ENCODE data around the gene CEBPZ. TPM values are rescaled to one million over a fixed set of nuclear protein-coding genes. Genes with fewer than 3 reads are reported as not detected.

The CEBPZ gene
- total and polyA plus RNA-seq, 2 donors (not counting 3 experiments of a cell fraction or from before 2014, with no cell fraction given): 3.6 to 46.9 TPM

GRCh38 chr2:37201766-37202165, 29.6 kb downstream of the CEBPZ start:
- Histone ChIP-seq H3K9me3 (replicated peaks; ENCODE audit: control insufficient read depth, insufficient read depth, low read length) (no peaks in the 10 kb centered on the region), H2AFZ (ENCODE audit: low read depth, low read length) (no peak overlapping the region), H3K79me2 (ENCODE audit: control insufficient read depth, insufficient read depth, low read length) (peaks cover 36% of the 10 kb centered on the region), H3K36me3 (ENCODE audit: control insufficient read depth in 2 of 2, extremely low read depth in 1 of 2, insufficient read depth in 2 of 2, low read length in 2 of 2) (peaks cover 12 to 16% of the 10 kb centered on the region in 2 experiments), H3K4me1 (ENCODE audit: control insufficient read depth, extremely low read depth, insufficient read depth, low read length) (peaks cover 6% of the 10 kb centered on the region), H3K9ac (replicated peaks; ENCODE audit: extremely low read depth, insufficient read depth, low read length) (no peak overlapping the region), H3K9me1 (replicated peaks; ENCODE audit: control insufficient read depth, extremely low read depth, insufficient read depth, low read length) (no peaks in the 10 kb centered on the region), H3K4me3 (replicated peaks in 1 of 3; ENCODE audit: insufficient read depth in 1 of 3, low read depth in 1 of 3, low read length in 3 of 3) (no peak overlapping the region), H3K4me2 (ENCODE audit: insufficient read depth, low read length) (no peak overlapping the region), H3K27ac (ENCODE audit: insufficient read depth, low read depth, low read length) (no peak overlapping the region), H3K27me3 (ENCODE audit: control insufficient read depth in 2 of 2, insufficient read depth in 2 of 2, low read length in 2 of 2) (no peaks in the 10 kb centered on the region), H4K20me1 (replicated peaks; ENCODE audit: control insufficient read depth, extremely low read depth, insufficient read depth, low read length) (no peaks in the 10 kb centered on the region)
- intact Hi-C loops (cut with micrococcal nuclease): no loop called here
- no peak for DNase-seq (ENCODE audit: low read depth, low spot score)
- dilution Hi-C loops (cut with MboI; ENCODE audit: extremely low pct_ligation_motif_present, low sequenced_read_pairs): no loop called here
- no peak for FAIRE-seq
- BruUV-seq (replicated peaks): no TSS peak
- POLR2A ChIA-PET: no interaction called here
- CTCF ChIA-PET: interaction anchor here (0.9 to 2.1 kb wide), 2 partner anchors 10 to 14 kb away, joined by 4 to 5 read pairs; no protein-coding TSS in a partner anchor
- TF ChIP-seq GATA2 (IDR thresholded peaks at IDR 0.05; ENCODE audit: insufficient read depth, insufficient read length, low read depth, low read length) (no peak), FOS (IDR thresholded peaks at IDR 0.05; ENCODE audit: borderline replicate concordance, insufficient read depth, low read length) (peak; percentile 5)

- intact Hi-C loops (cut with micrococcal nuclease) (no loop called here), dilution Hi-C loops (cut with MboI; ENCODE audit: extremely low pct_ligation_motif_present, low sequenced_read_pairs) (no loop called here)
- Histone ChIP-seq H3K9me1 (replicated peaks; ENCODE audit: control insufficient read depth, extremely low read depth, insufficient read depth, low read length) (no peaks in the 10 kb centered on the region), H3K9me3 (replicated peaks; ENCODE audit: control insufficient read depth, insufficient read depth, low read length) (no peaks in the 10 kb centered on the region), H2AFZ (ENCODE audit: low read depth, low read length) (no peak overlapping the region), H3K36me3 (ENCODE audit: control insufficient read depth in 2 of 2, extremely low read depth in 1 of 2, insufficient read depth in 2 of 2, low read length in 2 of 2) (peaks cover 11 to 16% of the 10 kb centered on the region in 2 experiments), H3K27me3 (ENCODE audit: control insufficient read depth in 2 of 2, insufficient read depth in 2 of 2, low read length in 2 of 2) (no peaks in the 10 kb centered on the region), H3K4me1 (ENCODE audit: control insufficient read depth, extremely low read depth, insufficient read depth, low read length) (peaks cover 6% of the 10 kb centered on the region), H3K4me3 (replicated peaks in 1 of 3; ENCODE audit: insufficient read depth in 1 of 3, low read depth in 1 of 3, low read length in 3 of 3) (no peak overlapping the region), H3K4me2 (ENCODE audit: insufficient read depth, low read length) (no peak overlapping the region), H3K27ac (ENCODE audit: insufficient read depth, low read depth, low read length) (no peak overlapping the region), H4K20me1 (replicated peaks; ENCODE audit: control insufficient read depth, extremely low read depth, insufficient read depth, low read length) (no peaks in the 10 kb centered on the region), H3K79me2 (ENCODE audit: control insufficient read depth, insufficient read depth, low read length) (peaks cover 31% of the 10 kb centered on the region), H3K9ac (replicated peaks; ENCODE audit: extremely low read depth, insufficient read depth, low read length) (no peak overlapping the region)
- no TSS peak for BruUV-seq (replicated peaks)
- TF ChIP-seq POLR2A (IDR thresholded peaks at IDR 0.05; ENCODE audit: low read depth, low read length): no peak
- TF ChIP-seq FOS (IDR thresholded peaks at IDR 0.05; ENCODE audit: borderline replicate concordance, insufficient read depth, low read length): no peak
- TF ChIP-seq POLR2AphosphoS5 (IDR thresholded peaks at IDR 0.05; ENCODE audit: insufficient read depth, low read depth, low read length): no peak
- TF ChIP-seq JUN (IDR thresholded peaks at IDR 0.05; ENCODE audit: borderline replicate concordance, insufficient read depth, insufficient read length, low read depth): no peak
- TF ChIP-seq MYC (IDR thresholded peaks at IDR 0.05; ENCODE audit: low read depth, low read length): no peak
- TF ChIP-seq CTCF (IDR thresholded peaks at IDR 0.05; ENCODE audit: extremely low read depth in 1 of 2, insufficient read depth in 1 of 2, low read depth in 1 of 2, low read length in 2 of 2): no peak
- CTCF ChIA-PET: interaction anchor here (2.1 kb wide), 1 partner anchor 9 kb away, joined by 5 read pairs; no protein-coding TSS in a partner anchor
- POLR2A ChIA-PET: no interaction called here
- DNase-seq (ENCODE audit: low read depth, low spot score) (no peak), FAIRE-seq (no peak)
These were observed 30.2 kb downstream of the CEBPZ start for GRCh38 chr2:37201208-37201607.
